Mesothelial cell of epicardium (in vitro differentiated cells): ENCODE data around the gene HNRNPDL. TPM values are rescaled to one million over a fixed set of nuclear protein-coding genes. Genes with fewer than 3 reads are reported as not detected.

ENCODE experiments used
- DNase-seq, 2 experiments: peaks; one replicate each; pipeline ENCODE4 v3.0.0; 2021; ENCODE audit warnings: low spot score in 2 of 2; ENCODE audit not compliant: unreplicated experiment in 2 of 2
- H3K27ac Mint-ChIP-seq: 2 replicates; pipeline ENCODE4 v1.8.0; 2021; ENCODE audit warnings: mixed read lengths
- H3K27me3 Mint-ChIP-seq: 2 replicates; pipeline ENCODE4 v1.8.0; 2021; ENCODE audit warnings: low read depth, mixed read lengths
- H3K36me3 Mint-ChIP-seq: 2 replicates; pipeline ENCODE4 v1.8.0; 2021; ENCODE audit warnings: mixed read lengths
- H3K4me1 Mint-ChIP-seq: 2 replicates; pipeline ENCODE4 v1.8.0; 2021; ENCODE audit warnings: mixed read lengths
- H3K4me3 Mint-ChIP-seq: 2 replicates; pipeline ENCODE4 v1.8.0; 2021; ENCODE audit warnings: mild to moderate bottlenecking, moderate library complexity, mixed read lengths
- H3K9me3 Mint-ChIP-seq: 2 replicates; pipeline ENCODE4 v1.8.0; 2021; ENCODE audit warnings: mixed read lengths
- CTCF ChIP-seq: fragments of 200-600 bp; sonication (generic); IDR thresholded peaks from one replicate; pipeline ENCODE4 v1.5.0; 2021; ENCODE audit warnings: antibody characterized with exemption; ENCODE audit not compliant: unreplicated experiment
- total RNA-seq: library from RNA; stranded (reverse); gene quantifications from 3 replicates; pipeline ENCODE4 v1.2.1, GENCODE V29; 2021

Gene HNRNPDL
- total RNA-seq, 1 donor from 2014 or later = 467 TPM

DNA sequence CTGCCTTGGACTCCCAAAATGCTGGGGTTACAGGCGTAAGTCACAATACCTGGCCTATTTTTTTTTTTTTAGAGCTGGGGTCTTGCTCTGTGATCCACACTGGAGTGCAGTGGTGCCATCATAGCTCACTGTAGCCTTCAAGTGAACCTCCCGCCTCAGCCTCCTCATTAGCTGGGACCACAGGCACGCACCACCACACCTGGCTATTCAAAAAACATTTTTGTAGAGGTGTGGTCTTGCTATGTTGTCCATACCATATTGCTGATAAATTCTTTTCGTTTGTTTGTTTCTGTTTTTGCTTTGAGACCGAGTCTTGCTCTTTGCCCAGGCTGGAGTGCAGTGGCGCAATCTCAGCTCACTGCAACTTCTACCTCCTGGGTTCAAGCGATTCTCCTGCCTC, 21.8 kb upstream of the HNRNPDL start:
- no peak for DNase-seq
- H3K27ac Mint-ChIP-seq = no peak overlapping the region
- peaks cover 53% of the 10 kb centered on the region for H3K36me3 Mint-ChIP-seq
- no peaks in the 10 kb centered on the region for H3K9me3 Mint-ChIP-seq
- H3K4me3 Mint-ChIP-seq = no peak overlapping the region
- H3K4me1 Mint-ChIP-seq = peaks cover 12% of the 10 kb centered on the region
- H3K27me3 Mint-ChIP-seq = no peaks in the 10 kb centered on the region
- TF ChIP-seq CTCF = no peak

DNA sequence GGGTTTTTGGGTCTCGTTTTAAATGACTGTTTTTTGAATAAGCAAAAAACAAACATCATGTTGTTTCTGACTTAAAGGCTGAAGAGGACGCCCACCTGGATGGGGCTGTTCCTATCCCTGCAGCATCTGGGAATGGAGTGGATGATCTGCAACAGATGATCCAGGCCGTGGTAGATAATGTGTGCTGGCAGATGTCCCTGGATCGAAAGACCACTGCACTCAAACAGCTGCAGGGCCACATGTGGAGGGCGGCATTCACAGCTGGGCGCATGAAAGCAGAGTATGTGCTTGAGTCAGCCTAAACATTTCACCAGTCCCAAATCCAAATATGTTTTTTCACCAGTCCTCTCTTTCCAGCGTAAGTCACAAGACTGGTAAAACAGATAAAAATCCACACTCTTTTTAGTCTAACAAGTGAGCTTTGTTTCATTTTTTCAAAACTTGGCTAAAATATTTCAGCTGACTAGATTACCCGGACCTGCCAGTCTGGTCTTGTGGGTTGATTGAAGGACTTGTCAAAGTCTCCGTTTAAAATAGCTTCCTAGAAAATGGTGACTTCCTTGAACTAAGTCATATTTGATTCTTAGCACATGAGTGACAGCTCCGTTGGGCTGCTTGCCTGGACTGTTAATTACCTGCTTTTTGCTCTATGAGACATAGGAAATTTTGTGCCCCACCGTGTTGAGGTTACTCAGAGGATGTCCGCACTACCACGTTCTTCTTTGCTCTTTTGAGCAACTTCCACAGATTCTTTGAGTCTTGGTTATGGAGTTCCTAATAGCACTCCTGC, 20.9 kb upstream of the HNRNPDL start:
- peaks cover 47% of the 10 kb centered on the region for H3K36me3 Mint-ChIP-seq
- H3K27ac Mint-ChIP-seq = peak overlapping the region; percentile 39

GRCh38 chr4:82447886-82448285, 17.6 kb upstream of the HNRNPDL start:
- H3K9me3 Mint-ChIP-seq = no peaks in the 10 kb centered on the region
- no peak for DNase-seq
- H3K4me1 Mint-ChIP-seq = peaks cover 12% of the 10 kb centered on the region
- H3K27ac Mint-ChIP-seq = peak overlapping the region; percentile 85
- TF ChIP-seq CTCF = no peak
- H3K36me3 Mint-ChIP-seq = peaks cover 31% of the 10 kb centered on the region
- no peaks in the 10 kb centered on the region for H3K27me3 Mint-ChIP-seq
- no peak overlapping the region for H3K4me3 Mint-ChIP-seq

More for the DNA sequence above, 20.9 kb upstream of the HNRNPDL start:
- no peak for DNase-seq
- Mint-ChIP-seq H3K4me1 (peaks cover 12% of the 10 kb centered on the region), H3K4me3 (no peak overlapping the region), H3K9me3 (no peaks in the 10 kb centered on the region), H3K27me3 (no peaks in the 10 kb centered on the region)
- TF ChIP-seq CTCF = no peak

DNA sequence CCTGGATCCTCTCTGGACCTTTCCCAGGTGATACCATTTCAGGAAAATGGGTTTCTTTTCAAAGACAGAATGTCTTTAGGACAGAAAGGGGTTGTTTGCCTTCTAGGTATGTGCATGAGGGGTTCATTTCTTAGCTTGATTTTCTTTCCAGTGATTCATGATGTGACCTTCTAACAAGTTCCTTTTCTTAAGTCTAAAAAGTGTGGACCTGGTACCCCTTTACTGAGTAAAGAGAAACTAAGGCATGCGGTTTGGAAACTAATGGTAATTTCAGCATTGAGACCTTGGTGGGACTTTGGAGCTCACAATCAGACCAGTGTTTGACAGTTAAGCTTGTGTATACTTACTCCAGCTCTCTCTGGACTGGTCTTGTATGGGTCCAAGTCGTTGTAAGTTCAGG, 8.8 kb upstream of the HNRNPDL start:
- DNase-seq = no peak
- Mint-ChIP-seq H3K4me1 (peaks cover 11% of the 10 kb centered on the region), H3K4me3 (no peak overlapping the region), H3K36me3 (peaks cover 7% of the 10 kb centered on the region), H3K27ac (no peak overlapping the region), H3K9me3 (no peaks in the 10 kb centered on the region), H3K27me3 (no peaks in the 10 kb centered on the region)
- no peak for TF ChIP-seq CTCF

DNA sequence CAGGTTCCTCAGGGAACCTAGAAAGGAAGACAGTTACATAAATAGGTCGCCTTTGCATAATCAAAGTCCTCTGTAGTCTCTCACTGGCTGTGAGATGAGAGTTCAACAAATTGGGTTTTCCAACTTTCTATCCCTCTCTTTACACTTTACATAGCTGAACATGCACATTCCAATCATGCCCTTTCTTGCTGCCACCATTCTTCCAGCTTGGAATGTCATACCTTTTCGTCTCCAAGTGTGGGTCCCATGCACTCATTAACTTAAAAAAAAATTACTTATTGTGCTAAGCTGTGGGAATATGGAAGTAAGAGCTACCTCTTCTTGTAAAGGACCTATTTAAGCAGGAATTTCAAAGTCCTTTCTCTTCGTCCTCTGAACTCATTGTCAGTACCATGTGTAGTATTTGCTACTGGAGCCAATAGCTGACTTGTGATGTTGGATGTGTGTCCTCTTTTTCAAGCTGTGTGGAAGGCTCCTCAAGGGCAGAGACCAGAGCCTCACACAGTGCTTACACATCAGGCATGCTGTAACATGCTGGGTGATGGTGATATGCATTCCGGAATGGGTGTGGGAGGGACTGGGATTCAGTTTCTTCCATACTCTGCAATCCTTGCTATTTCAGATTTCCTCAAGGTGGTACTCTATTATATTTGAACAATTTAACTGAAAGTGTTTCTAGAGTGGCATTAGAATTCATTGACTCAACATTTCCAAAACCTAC, 7.2 kb upstream of the HNRNPDL start:
- H3K4me3 Mint-ChIP-seq = no peak overlapping the region
- TF ChIP-seq CTCF = no peak
- no peak for DNase-seq
- peak overlapping the region; percentile 93 for H3K27ac Mint-ChIP-seq
- H3K27me3 Mint-ChIP-seq = no peaks in the 10 kb centered on the region
- H3K36me3 Mint-ChIP-seq = peaks cover 8% of the 10 kb centered on the region
- H3K9me3 Mint-ChIP-seq = no peaks in the 10 kb centered on the region
- peaks cover 18% of the 10 kb centered on the region for H3K4me1 Mint-ChIP-seq
